GM11168 (cell line): ENCODE data around the gene MFSD8.
"Not testable (repeated sequence)": the region's sequence is repeated elsewhere in the genome, so short reads cannot be mapped to it uniquely, and the experiment has no call there.

Source experiments
- in situ Hi-C: fragments of 300-500 bp; cut with MboI; formaldehyde crosslinking; loops from one replicate; pipeline ENCODE4 v1.12.0; 2022; ENCODE audit warnings: low sequenced_read_pairs; ENCODE audit not compliant: unreplicated experiment

Gene MFSD8

DNA sequence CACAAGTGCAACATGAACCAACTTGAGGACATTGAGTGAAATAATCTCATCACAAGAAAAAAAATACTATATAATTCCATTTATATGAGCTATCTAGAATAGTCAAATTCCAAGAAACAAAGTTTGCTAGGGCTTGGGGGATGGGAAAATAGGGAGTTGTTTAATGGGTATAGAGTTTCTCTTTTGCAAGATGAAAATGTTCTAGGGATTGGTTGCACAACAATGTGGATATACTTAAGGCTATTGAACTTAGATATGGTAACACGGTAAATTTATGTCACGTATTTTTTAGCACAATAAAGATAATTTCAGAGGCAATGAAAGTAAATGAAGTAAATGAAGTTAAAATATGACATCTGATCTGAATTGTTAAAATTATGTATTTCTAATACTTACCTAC, 7.9 kb downstream of the MFSD8 start:
- in situ Hi-C loops = no loop called here

DNA sequence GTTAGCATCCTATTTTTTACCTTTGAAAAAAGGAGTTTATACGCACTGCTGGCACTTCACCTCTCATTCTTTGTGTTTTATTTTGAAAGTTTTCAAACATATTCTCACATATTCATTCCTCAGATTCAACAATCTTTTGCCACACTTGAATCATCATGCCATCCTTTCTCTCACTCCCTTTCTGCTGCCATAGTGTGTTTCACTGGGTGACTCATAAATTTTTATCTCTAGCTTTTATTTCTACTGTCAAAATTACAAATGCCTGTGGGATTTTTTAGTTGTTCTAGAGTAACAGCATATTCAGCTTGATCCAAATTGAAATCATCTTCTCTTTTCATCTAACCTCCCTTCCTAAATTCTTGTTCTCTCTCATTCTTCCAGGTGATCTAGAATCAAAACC, 28.0 kb downstream of the MFSD8 start:
- in situ Hi-C loops = no loop called here

DNA sequence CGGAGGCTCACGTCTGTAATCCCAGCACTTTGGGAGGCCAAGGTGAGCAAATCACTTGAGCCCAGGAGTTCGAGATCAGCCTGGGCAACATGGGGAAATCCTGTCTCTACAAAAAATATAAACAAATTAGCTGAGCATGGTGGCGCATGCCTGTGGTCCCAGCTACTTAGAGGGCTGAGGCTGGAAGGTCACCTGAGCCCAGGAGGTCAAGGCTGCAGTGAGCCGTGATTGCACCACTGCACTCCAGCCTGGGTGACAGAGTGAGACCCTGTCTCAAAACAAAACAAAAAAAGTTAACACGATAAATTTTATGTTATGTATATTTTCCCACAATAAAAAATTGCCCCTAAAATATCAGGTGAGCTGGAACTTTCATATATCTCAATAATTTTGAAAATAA, 33.1 kb downstream of the MFSD8 start:
- in situ Hi-C loops = not testable (repeated sequence)

DNA sequence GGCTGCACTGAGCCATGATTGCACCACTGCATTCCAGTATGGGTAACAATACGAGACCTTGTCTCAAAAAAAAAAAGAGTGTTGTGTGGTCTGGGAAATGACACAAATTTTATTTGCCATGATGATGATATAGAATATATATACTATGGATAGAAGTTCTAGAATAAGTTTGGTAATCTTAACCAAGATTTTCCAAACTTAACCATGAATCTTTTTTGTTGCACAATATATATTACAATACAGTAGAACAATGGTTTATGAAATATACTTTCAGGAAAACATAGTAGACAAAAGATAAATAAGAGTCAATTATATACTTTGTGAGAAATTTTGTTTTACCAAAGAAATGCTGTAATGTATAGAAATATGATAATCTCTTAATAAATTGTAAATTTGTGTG, 34.8 kb downstream of the MFSD8 start:
- in situ Hi-C loops = no loop called here

DNA sequence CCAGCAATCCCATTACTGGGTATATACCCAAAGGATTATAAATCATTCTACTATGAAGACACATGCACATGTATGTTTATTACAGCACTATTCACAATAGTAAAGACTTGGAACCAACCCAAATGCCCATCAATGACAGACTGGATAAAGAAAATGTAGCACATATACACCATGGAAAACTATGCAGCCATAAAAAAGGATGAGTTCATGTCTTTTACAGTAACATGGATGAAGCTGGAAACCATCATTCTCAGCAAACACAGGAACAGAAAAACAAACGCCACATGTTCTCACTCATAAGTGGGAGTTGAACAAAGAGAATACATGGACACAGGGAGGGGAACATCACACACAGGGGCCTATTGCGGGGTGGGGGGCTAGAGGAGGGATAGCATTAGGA, 39.3 kb downstream of the MFSD8 start:
- in situ Hi-C loops = not testable (repeated sequence)

DNA sequence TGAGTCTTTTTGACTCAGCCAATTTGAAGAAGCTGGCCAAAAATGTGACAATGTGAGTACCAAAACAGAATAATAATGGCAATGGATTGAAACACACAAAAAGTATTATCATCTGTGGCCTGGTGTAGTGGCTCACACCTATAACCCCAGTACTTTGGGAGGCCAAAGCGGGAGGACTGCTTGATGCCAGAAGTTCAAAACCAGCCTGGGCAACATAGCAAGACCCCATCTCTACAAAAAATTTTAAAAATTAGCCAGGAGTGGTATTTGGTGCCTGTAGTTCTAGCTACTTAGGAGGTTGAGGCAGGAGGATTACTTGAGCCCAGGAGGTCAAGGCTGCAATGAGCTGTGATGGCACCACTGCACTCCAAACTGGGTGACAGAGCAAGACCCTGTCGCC, 42.7 kb downstream of the MFSD8 start:
- in situ Hi-C loops = no loop called here

DNA sequence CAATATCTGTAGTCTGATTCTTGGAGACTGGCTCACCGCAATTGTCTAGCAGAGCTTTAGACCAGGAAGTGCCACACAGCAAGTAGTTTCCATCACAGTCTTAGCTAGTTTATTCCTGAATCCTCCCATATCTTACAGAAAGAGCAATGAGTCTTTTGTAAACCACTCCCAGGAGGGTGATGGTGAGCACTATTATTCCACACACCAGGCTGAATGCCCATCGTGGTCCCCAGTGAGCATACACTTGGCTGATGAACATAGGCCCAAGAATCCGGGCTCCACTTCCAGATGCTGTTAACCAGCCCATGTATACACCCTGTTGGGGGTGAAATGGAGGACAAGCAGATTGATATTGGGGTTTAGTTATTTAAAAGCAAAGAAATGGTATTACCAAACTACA, 44.5 kb downstream of the MFSD8 start:
- in situ Hi-C loops = no loop called here

DNA sequence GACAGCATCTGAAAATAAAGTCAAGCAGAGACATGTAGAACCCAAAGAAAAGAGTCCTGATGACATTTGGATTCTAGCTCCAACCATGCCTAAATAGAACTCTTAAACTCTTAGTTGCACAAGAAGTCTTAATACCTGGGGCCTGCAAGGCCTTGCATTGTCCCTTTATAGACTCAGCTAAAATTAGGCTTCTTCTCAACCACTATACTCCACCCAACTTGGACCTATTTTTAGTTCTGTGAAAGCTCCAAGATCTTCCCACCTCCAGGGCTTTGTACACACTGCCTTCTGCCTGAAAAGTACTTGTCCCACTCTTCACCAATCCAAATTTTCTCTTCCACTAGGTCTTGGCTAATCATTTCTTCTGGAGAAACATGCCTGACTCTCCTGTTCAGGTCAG, 47.8 kb downstream of the MFSD8 start:
- in situ Hi-C loops = no loop called here

DNA sequence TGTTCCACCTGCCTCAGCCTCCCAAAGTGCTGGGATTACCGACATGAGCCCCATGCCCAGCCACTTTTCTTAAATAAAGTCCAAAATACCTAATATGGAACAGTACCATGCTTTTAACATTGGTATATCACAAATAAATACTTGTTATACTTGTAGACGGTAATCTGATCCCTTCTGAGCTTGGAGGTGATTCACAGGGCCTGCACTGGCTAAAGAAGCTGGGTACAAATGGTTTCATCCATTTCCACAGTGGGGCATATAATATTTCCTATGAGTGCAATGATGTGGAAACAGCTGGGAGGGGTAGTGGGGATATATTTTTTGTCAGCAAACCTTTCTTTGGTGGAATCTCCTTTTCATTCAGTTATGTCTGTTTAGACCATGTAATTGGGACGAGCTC, 48.5 kb downstream of the MFSD8 start:
- in situ Hi-C loops = no loop called here

DNA sequence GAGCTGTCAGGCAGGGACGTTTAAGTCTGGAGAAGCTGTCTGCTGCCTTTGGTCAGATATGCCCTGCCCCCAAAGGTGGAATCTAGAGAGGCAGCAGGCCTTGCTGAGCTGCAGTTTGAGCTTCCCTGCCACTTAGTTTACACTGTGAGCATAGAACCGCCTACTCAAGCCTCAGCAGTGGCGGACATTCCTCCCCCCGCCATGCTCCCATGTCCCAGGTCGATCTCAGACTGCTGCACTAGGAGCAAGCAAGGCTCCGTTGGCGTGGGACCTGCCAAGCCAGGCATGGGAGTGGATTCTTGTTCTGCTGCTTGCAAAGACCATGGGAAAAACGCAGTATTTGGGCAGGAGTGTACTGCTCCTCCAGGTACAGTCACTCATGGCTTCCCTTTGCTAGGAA, 59.9 kb downstream of the MFSD8 start:
- in situ Hi-C loops = no loop called here

DNA sequence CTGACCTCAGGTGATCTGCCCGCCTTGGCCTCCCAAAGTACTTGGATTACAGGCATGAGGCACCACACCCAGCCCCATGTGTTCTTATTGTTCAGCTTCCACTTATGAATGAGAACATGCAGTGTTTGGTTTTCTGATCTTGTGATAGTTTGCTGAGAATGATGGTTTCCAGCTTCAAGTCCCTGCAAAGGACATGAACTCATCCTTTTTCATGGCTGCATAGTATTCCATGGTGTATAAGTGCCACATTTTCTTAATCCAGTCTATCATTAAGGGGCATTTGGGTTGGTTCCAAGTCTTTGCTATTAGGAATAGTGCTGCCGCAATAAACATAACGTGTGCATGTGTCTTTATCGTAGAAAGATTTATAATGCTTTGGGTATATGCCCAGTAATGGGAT, 65.3 kb downstream of the MFSD8 start:
- in situ Hi-C loops = not testable (repeated sequence)

DNA sequence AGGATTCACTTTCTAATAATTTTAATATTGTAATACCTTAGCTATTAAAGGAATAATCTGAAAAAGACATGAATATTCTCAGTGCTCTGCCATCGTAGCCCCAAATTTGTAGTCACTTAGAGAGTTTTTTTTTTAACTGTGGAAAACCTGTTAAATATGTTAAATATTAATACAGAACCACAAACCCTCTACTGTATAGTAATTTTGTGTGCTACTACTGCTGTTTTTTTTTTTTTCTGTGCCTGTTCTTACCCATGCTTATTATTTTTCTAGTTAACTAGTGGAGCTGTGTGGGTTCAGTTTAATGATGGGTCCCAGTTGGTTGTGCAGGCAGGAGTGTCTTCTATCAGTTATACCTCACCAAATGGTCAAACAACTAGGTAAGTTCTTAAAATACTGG, 68.4 kb downstream of the MFSD8 start:
- in situ Hi-C loops = no loop called here

DNA sequence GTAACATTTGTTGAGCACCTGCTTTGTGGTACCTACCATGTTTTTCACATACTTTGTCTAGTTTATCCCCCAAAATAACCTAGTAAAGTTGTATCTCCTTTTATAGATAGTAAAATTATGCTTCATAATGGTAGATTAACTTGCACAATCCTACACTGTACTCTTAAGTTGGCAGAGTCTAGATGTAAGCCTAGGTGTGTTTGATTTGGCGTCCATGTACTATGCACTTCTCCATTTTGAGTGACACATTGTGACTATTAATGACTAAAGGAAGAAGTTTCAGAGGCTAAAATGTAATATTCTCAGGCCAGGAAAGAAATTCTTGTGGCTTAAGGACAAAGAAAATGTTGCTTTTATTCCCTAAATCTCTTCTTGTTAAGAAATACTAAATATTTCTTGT, 68.9 kb downstream of the MFSD8 start:
- in situ Hi-C loops = no loop called here

DNA sequence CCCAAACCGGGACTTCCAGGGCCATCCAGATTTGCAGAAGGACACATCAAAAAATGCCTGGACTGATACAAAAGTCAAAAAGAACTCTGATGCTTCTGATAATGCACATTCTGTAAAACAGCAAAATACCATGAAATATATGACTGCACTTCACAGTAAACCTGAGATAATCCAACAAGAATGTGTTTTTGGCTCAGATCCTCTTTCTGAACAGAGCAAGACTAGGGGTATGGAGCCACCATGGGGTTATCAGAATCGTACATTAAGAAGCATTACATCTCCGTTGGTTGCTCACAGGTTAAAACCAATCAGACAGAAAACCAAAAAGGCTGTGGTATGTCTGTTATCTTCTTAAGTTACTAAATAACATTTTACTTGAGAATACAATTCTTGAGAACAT, 75.1 kb downstream of the MFSD8 start:
- in situ Hi-C loops = no loop called here

DNA sequence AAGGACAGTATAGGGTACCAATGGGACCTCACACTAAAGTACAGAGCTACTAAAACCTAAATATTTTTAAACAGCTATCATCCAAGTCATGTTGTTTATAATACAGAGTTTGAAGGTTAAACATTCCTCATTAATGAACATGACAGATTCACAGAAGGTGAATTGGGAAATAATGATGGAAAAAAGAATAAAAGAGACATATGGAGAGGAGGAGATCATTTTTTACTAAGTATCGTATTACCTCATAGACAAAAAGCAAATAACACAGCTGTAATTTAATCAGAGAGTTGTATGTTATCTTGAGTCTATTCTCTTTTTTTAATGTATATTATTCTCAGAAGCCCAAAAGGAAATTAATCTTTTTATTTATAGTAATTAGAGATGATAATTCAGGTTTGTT, 76.4 kb downstream of the MFSD8 start:
- in situ Hi-C loops = no loop called here

DNA sequence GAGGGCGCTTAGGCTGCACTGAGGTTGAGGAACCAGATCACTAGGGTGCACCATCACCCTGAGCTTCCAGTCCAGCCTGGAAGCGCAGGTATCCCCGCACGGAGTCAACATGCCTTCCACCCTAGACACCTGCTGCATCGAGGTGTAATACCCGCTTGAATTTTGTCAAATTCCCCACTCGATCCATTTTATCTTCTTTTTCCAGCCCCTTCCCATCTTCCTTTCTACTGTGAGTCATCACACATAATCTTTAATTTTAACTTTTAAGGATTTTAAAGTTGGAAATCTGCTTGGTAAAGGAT, 83.5 kb downstream of the MFSD8 start:
- in situ Hi-C loops = no loop called here

DNA sequence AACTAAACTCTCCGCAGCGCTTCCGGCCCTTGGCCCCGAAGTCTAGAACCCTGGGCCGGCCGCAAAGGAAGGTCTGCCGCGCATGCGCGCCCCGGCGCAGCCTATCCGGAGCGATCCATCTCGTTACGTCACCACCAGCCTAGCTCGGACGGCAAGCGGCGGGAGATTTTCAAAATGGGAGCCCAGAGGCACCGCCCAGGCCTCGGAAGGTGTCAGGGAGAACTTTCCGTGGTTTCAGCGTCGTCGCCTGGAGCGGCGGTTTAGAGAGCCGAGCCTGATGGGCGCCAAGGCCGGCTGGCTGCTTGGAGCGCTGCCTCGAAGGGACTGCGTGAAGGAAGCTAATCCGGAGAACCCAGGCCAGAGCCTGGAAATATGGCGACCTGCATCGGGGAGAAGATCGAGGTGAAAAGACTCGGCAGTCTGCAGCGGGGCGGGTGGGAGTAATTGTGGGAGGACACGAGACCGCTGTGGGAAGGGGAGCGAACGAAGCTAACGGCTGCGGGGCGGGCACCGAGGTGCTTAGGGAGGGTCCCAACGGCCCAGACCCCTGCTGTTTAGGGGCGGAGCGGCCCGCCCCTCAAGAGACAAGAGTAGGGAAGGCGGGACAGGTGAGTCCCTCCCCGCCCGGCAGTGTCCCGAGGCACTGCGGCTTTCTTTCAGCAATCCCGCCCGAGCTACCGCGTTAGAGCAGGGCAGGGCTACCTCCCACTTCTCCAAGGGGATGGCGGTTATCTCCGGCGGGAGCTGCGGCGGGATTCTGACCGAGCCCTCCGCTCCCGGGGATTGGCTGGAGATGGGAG, 84.0 kb downstream of the MFSD8 start, which contains the start of gene PLK4:
Gene PLK4 (plus strand): TSS at position 131 of the 800 bp plus-strand sequence. CDS start 242 bp downstream, at position 373.
- in situ Hi-C loops = no loop called here

DNA sequence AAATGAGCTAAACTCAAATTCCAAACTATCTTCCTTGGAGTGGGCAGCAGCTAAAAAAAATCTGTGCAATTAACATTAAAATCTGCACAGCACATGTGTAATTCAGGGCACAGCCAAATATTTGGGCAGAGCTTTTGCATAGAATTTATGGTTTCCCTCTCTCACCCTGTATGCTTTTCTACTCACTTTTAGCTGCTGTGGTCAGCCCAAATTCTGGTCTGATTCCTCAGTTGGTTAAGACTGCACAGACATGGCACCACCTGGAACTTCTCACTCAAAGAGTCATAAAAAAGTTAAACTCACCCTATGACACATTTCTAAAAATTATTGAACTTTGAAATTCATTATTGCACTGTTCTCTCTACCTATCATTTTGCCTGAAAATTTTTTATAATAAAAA, 89.2 kb downstream of the MFSD8 start:
- in situ Hi-C loops = no loop called here

DNA sequence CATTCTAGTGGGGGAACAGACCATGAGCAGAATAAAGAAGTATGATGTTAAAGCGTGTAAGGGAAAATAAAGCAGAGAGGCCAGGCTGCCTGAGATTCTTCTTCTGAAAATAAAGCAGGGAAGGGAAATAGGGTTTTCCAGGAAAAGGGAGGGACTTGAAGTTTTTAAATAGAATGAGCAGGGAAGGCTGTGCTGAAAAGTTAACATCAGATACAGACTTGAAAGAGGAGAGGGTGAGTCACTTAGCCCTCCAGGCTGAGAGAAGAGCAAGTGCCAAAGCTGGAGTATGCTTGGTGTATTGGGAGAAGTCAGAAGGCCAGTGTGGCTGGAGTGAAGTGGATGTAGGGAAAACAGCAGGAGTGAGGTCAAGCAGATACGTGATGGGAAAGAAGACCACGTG, 94.3 kb downstream of the MFSD8 start:
- in situ Hi-C loops = no loop called here

DNA sequence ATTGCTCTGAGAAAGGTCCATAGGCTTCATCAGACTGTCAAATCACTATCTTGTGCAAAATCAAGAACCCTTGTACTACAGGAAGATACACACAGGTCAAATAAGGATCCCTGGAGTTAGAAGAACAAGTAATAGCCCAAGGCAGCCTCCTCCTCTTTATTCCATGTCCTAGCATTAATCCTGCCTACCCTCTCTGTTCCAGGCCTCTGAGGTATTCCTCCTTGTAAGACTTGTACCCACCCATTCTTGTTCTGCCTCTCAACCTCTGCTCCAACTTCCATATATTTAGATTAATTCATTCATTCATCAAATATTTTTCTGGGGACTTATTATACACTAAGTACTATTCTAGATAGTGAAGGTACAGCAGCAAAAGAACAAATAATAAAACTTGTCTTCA, 94.7 kb downstream of the MFSD8 start:
- in situ Hi-C loops = no loop called here

DNA sequence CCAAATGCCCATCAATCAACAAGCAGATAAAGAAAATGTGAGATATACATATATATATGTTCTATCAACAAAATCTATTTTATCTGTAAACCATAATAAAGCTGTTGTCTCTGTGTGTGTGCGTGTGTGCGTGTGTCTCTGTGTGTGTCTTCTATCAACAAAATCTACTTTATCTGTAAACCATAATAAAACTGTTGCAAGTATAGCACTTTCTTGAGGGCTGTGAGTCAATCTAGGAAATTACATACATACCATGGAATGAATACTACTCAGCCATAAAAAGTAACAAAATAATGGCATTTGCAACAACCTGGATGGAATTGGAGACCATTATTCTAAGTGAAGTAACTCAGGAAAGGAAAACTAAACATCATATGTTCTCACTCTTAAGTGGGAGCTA, 96.8 kb downstream of the MFSD8 start:
- in situ Hi-C loops = no loop called here
